ENCODE data around the gene KCNK5.

DNA sequence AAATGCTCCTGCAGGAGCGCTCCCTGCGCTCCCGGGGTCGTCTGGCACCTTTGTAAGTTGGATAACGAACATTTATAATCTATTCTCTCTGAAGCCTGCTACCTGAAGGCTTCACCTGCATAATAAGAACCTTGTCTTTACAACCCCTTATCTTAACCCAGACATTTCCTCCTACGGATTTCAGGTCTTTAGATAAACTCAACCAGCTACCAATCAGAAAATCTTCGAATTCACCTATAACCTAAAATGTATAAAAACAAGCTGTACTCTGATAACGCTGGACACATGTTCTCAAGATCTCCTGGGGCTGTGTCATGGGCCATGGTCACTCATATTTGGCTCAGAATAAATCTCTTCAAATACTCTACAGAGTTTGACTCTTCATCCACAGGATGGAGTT is 4.1 kb upstream of the KCNK5 start:
- TF ChIP-seq CTCF (IDR thresholded peaks at IDR 0.05) (no peak), EP300 (IDR thresholded peaks at IDR 0.05) (no peak), CHD2 (IDR thresholded peaks at IDR 0.05; ENCODE audit: low read length, partially characterized antibody) (no peak), RAD21 (conservative IDR thresholded peaks at IDR 0.05 in 1 of 2, IDR thresholded peaks at IDR 0.05 in 1 of 2) (no peak)
